GM12878 (cell line): ENCODE results near the gene ABCB4. TPM values are rescaled to one million over a fixed set of nuclear protein-coding genes. Genes with fewer than 3 reads are reported as not detected.

ENCODE experiments used
- ASH2L ChIP-seq: fragments of 300-600, 200-600 bp; sonication (generic); IDR thresholded peaks from 2 replicates; pipeline ENCODE4 v1.6.1; 2017; ENCODE audit warnings: low read depth, mild to moderate bottlenecking, borderline replicate concordance
- ATF2 ChIP-seq: IDR thresholded peaks from 2 replicates; pipeline ENCODE4 v1.6.1; 2012; ENCODE audit warnings: low read length, inconsistent platforms
- GABPA ChIP-seq: IDR thresholded peaks from 2 replicates; pipeline ENCODE4 v1.6.1; 2014; ENCODE audit warnings: antibody characterized with exemption, low read depth, mild to moderate bottlenecking, inconsistent platforms
- IKZF1 ChIP-seq: fragments of 450-650 bp; conservative IDR thresholded peaks from 2 replicates; pipeline ENCODE4 v1.6.1; 2017; ENCODE audit warnings: antibody characterized with exemption, mild to moderate bottlenecking
- KLF5 ChIP-seq: fragments of 450-650 bp; IDR thresholded peaks from 2 replicates; pipeline ENCODE4 v1.6.1; 2014; ENCODE audit warnings: mild to moderate bottlenecking; ENCODE audit not compliant: partially characterized antibody
- MTA2 ChIP-seq: fragments of 450-650 bp; IDR thresholded peaks from 2 replicates; pipeline ENCODE4 v1.6.1; 2016; ENCODE audit warnings: low read depth, mild to moderate bottlenecking, moderate library complexity
- NFIC ChIP-seq: IDR thresholded peaks from 2 replicates; pipeline ENCODE4 v1.6.1; 2012; ENCODE audit warnings: low read depth, mild to moderate bottlenecking, inconsistent platforms, low read length, moderate library complexity
- RELA ChIP-seq: fragments of 450-650 bp; IDR thresholded peaks from 2 replicates; pipeline ENCODE4 v1.8.0; 2014; ENCODE audit warnings: borderline replicate concordance; ENCODE audit not compliant: partially characterized antibody
- RELB ChIP-seq: fragments of 450-650 bp; IDR thresholded peaks from 2 replicates; pipeline ENCODE4 v1.6.1; 2017; ENCODE audit warnings: low read depth, mild to moderate bottlenecking, moderate library complexity
- SMAD1 ChIP-seq: fragments of 450-650 bp; IDR thresholded peaks from 2 replicates; pipeline ENCODE4 v1.6.1; 2018; ENCODE audit warnings: mild to moderate bottlenecking, low read depth; ENCODE audit not compliant: partially characterized antibody
- SP1 ChIP-seq: IDR thresholded peaks from one replicate; pipeline ENCODE4 v1.6.1; 2011; ENCODE audit warnings: low read depth, low read length
- SRF ChIP-seq, 2 experiments: IDR thresholded peaks; 2 replicates each; pipeline ENCODE4 v1.6.1; 2011; ENCODE audit warnings: low read depth in 2 of 2, low read length in 2 of 2, mild to moderate bottlenecking in 1 of 2, moderate library complexity in 1 of 2
- SUZ12 ChIP-seq: fragments of 200-600 bp; sonication (generic); IDR thresholded peaks from one replicate; pipeline ENCODE4 v1.6.1; 2018; ENCODE audit warnings: antibody characterized with exemption, mild to moderate bottlenecking; ENCODE audit not compliant: unreplicated experiment
- ZNF217 ChIP-seq: fragments of 450-650 bp; IDR thresholded peaks from 2 replicates; pipeline ENCODE4 v1.6.1; 2017; ENCODE audit warnings: antibody characterized with exemption, mild to moderate bottlenecking
- polyA plus RNA-seq, 11 experiments: library from polyadenylated mRNA; depleted of rRNA in 4 of 11; unstranded in 6 of 11; stranded (reverse) in 5 of 11; fragments of >200 nt; fragmentation: Nextera tagmentation in 4 of 11; fragmentation: Illumina TruSeq in 1 of 11; extraction: Ambion mirVana in 4 of 11; extraction: Trizol in 1 of 11; gene quantifications; 1 replicate in 1 of 11; 2 replicates in 10 of 11; pipeline versions ENCODE4 v1.2.1 to v1.2.3, GENCODE V29; 2011 to 2016; ENCODE audit warnings: inconsistent platforms in 2 of 11, missing spikeins in 2 of 11, low read depth in 1 of 11
- total RNA-seq, 4 experiments: library from RNA; depleted of rRNA in 3 of 4; stranded (reverse); fragments of >200 nt in 3 of 4; fragmentation: Illumina TruSeq in 1 of 4; extraction: Trizol in 1 of 4; gene quantifications; 2 replicates each; pipeline versions ENCODE4 v1.2.1 to v1.2.3, GENCODE V29; 2013 to 2021
- TF ChIP-seq, protein P1 (sequence below): IDR thresholded peaks from 2 replicates; pipeline ENCODE4 v1.6.1; 2012; ENCODE audit warnings: mild to moderate bottlenecking, low read depth, low read length
- TF ChIP-seq, protein P2 (sequence below): fragments of 450-650 bp; formaldehyde crosslinking; IDR thresholded peaks from 2 replicates; pipeline ENCODE4 v1.4.0; 2020; ENCODE audit warnings: mild to moderate bottlenecking, moderate library complexity
- TF ChIP-seq, protein P3 (sequence below): IDR thresholded peaks from 2 replicates; pipeline ENCODE4 v1.6.1; 2011; ENCODE audit warnings: borderline replicate concordance, low read depth, mild to moderate bottlenecking, moderate library complexity, low read length; ENCODE audit not compliant: insufficient read depth, poor library complexity, severe bottlenecking

Gene ABCB4
- total and polyA plus RNA-seq, 10 of the 15 experiments (the other 5 are each of a cell fraction or from before 2014, with no cell fraction given), result 1.9 to 8.3 (median 4.4) TPM

- TF ChIP-seq, protein P1, sequence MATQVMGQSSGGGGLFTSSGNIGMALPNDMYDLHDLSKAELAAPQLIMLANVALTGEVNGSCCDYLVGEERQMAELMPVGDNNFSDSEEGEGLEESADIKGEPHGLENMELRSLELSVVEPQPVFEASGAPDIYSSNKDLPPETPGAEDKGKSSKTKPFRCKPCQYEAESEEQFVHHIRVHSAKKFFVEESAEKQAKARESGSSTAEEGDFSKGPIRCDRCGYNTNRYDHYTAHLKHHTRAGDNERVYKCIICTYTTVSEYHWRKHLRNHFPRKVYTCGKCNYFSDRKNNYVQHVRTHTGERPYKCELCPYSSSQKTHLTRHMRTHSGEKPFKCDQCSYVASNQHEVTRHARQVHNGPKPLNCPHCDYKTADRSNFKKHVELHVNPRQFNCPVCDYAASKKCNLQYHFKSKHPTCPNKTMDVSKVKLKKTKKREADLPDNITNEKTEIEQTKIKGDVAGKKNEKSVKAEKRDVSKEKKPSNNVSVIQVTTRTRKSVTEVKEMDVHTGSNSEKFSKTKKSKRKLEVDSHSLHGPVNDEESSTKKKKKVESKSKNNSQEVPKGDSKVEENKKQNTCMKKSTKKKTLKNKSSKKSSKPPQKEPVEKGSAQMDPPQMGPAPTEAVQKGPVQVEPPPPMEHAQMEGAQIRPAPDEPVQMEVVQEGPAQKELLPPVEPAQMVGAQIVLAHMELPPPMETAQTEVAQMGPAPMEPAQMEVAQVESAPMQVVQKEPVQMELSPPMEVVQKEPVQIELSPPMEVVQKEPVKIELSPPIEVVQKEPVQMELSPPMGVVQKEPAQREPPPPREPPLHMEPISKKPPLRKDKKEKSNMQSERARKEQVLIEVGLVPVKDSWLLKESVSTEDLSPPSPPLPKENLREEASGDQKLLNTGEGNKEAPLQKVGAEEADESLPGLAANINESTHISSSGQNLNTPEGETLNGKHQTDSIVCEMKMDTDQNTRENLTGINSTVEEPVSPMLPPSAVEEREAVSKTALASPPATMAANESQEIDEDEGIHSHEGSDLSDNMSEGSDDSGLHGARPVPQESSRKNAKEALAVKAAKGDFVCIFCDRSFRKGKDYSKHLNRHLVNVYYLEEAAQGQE, result no peak
- peak; percentile 96 for TF ChIP-seq MTA2
- TF ChIP-seq IKZF1, result peak; percentile 96
- no peak for TF ChIP-seq SP1
- TF ChIP-seq, protein P2, sequence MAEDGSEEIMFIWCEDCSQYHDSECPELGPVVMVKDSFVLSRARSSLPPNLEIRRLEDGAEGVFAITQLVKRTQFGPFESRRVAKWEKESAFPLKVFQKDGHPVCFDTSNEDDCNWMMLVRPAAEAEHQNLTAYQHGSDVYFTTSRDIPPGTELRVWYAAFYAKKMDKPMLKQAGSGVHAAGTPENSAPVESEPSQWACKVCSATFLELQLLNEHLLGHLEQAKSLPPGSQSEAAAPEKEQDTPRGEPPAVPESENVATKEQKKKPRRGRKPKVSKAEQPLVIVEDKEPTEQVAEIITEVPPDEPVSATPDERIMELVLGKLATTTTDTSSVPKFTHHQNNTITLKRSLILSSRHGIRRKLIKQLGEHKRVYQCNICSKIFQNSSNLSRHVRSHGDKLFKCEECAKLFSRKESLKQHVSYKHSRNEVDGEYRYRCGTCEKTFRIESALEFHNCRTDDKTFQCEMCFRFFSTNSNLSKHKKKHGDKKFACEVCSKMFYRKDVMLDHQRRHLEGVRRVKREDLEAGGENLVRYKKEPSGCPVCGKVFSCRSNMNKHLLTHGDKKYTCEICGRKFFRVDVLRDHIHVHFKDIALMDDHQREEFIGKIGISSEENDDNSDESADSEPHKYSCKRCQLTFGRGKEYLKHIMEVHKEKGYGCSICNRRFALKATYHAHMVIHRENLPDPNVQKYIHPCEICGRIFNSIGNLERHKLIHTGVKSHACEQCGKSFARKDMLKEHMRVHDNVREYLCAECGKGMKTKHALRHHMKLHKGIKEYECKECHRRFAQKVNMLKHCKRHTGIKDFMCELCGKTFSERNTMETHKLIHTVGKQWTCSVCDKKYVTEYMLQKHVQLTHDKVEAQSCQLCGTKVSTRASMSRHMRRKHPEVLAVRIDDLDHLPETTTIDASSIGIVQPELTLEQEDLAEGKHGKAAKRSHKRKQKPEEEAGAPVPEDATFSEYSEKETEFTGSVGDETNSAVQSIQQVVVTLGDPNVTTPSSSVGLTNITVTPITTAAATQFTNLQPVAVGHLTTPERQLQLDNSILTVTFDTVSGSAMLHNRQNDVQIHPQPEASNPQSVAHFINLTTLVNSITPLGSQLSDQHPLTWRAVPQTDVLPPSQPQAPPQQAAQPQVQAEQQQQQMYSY (CRISPR knock-in tag), result no peak
- TF ChIP-seq ASH2L, result peak; percentile 92; the same call in 1 of the 2 replicates
- peak in 1 of 2 experiments; percentile 40; a peak in 1 of 4 replicates for TF ChIP-seq SRF (IDR thresholded peaks at IDR 0.05; ENCODE audit: low read depth in 2 of 2, low read length in 2 of 2)
- TF ChIP-seq RELB, result peak; percentile 90
- peak; percentile 99 for TF ChIP-seq NFIC
- peak; percentile 50 for TF ChIP-seq SMAD1
- peak; percentile 53; the same call in 1 of the 2 replicates for TF ChIP-seq GABPA
- peak; percentile 11 for TF ChIP-seq RELA
- TF ChIP-seq ZNF217, result no peak
- peak; percentile 99 for TF ChIP-seq ATF2
- TF ChIP-seq SUZ12, result no peak
- peak; percentile 69 for TF ChIP-seq KLF5
- TF ChIP-seq, protein P3, sequence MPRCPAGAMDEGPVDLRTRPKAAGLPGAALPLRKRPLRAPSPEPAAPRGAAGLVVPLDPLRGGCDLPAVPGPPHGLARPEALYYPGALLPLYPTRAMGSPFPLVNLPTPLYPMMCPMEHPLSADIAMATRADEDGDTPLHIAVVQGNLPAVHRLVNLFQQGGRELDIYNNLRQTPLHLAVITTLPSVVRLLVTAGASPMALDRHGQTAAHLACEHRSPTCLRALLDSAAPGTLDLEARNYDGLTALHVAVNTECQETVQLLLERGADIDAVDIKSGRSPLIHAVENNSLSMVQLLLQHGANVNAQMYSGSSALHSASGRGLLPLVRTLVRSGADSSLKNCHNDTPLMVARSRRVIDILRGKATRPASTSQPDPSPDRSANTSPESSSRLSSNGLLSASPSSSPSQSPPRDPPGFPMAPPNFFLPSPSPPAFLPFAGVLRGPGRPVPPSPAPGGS, result peak; percentile 52
Observed at GRCh38 chr7:87474533-87475358, 734 bp downstream of the ABCB4 start (continued).
